Activated CD4-positive, alpha-beta memory T cell treated with anti-CD3 and anti-CD28 coated beads for 36 hours (primary cell): ENCODE data around the gene SLC17A2. TPM values are rescaled to one million over a fixed set of nuclear protein-coding genes. Genes with fewer than 3 reads are reported as not detected.

Experiments
- CTCF ChIA-PET: fragments of 350-600 bp; sonication (Branson Sonifier 250); formaldehyde crosslinking; loops from one replicate; lab custom pipeline; 2021; ENCODE audit warnings: antibody characterized with exemption, inconsistent platforms; lab: Charles Lee
- POLR2A ChIA-PET: fragments of 350-600 bp; sonication (Branson Sonifier 250); formaldehyde crosslinking; loops from one replicate; lab custom pipeline; 2021; ENCODE audit warnings: antibody characterized with exemption; lab: Charles Lee
- DNase-seq: peaks from one replicate; pipeline ENCODE4 v3.0.0-alpha.2; 2020
- H3K27ac Mint-ChIP-seq: one replicate; pipeline ENCODE4 v1.8.0; 2021; ENCODE audit warnings: mixed read lengths
- H3K27me3 Mint-ChIP-seq: one replicate; pipeline ENCODE4 v1.8.0; 2021; ENCODE audit warnings: mixed read lengths
- H3K36me3 Mint-ChIP-seq: one replicate; pipeline ENCODE4 v1.8.0; 2021; ENCODE audit warnings: mixed read lengths
- H3K4me1 Mint-ChIP-seq: one replicate; pipeline ENCODE4 v1.8.0; 2021; ENCODE audit warnings: low read depth, mixed read lengths
- H3K4me3 Mint-ChIP-seq: one replicate; pipeline ENCODE4 v1.8.0; 2021; ENCODE audit warnings: mild to moderate bottlenecking, mixed read lengths
- H3K9me3 Mint-ChIP-seq: one replicate; pipeline ENCODE4 v1.8.0; 2021; ENCODE audit warnings: mixed read lengths
- intact Hi-C: fragments of 100-400 bp; cut with micrococcal nuclease; formaldehyde crosslinking; loops from one replicate; pipeline ENCODE4 v1.15.1; 2023
- total RNA-seq, 2 experiments: library from RNA; stranded (reverse); gene quantifications; one replicate each; pipeline ENCODE4 v1.2.3, GENCODE V29; 2021

The SLC17A2 gene
- total RNA-seq, 2 experiments from 2014 or later, result not detected

DNA sequence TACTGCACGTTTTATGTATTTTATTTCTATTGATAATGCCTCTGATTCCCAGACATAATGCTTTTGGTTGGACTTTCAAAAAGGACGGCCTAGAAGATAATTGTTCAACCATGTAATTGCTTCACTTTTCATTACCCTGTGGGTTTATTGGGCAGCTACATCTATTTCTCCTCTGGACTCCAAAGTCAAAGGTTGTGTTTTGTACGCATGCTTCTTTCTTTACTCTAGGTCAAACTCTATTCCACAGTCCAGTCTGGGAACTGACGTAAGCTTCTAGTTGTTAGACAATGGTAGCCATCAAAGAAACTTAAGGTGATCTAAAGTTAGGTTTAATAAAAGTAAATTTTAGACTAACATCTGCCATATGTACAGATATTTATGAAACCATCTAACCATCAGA is 49.9 kb downstream of the SLC17A2 start:
- no peak for DNase-seq
- Mint-ChIP-seq H3K9me3 (no peaks in the 10 kb centered on the region), H3K4me1 (peaks cover 7% of the 10 kb centered on the region), H3K36me3 (no peaks in the 10 kb centered on the region), H3K27me3 (peaks cover 6% of the 10 kb centered on the region), H3K27ac (no peak overlapping the region), H3K4me3 (no peak overlapping the region)
- intact Hi-C loops, result no loop called here
- ChIA-PET CTCF (no interaction called here), POLR2A (no interaction called here)

DNA sequence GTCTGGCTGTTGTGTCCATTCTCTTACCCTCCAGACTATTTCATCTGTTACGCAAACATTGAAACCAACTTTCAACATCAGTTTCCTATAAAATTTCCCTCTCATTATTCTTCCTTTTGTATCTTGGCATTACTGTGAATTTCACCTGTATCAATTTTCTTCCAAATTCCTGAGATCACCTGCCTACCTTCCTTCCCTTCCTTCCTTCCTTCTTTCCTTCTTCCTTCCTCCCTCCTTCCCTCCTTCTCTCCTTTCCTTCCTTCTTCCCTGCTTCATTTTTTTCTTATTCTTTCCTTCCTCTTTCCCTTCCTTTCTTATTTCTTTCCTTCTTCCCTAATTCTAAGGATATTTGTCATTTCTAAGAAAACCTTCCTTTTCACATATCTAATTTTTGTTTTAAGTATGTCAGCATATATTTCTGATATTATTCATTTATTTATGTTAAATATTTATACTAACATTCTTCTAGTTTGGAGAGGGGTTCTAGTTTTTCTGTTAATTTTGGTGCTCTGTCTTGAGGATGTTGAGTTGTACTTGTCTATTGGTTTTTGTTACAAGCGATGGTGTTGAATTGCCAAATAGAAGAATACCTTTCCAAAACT is 51.7 kb downstream of the SLC17A2 start:
- peaks cover 6% of the 10 kb centered on the region for H3K27me3 Mint-ChIP-seq
- peaks cover 16% of the 10 kb centered on the region for H3K4me1 Mint-ChIP-seq

GRCh38 chr6:25875926-25876602 is 54.4 kb downstream of the SLC17A2 start:
- no peaks in the 10 kb centered on the region for H3K36me3 Mint-ChIP-seq
- intact Hi-C loops, result loop anchor here (5.0 kb wide), 1 partner anchor 34 kb away; no protein-coding TSS in a partner anchor
- no peaks in the 10 kb centered on the region for H3K9me3 Mint-ChIP-seq
- CTCF ChIA-PET, result no interaction called here
- peaks cover 6% of the 10 kb centered on the region for H3K27me3 Mint-ChIP-seq
- H3K4me1 Mint-ChIP-seq, result peaks cover 28% of the 10 kb centered on the region
- no peak for DNase-seq
- POLR2A ChIA-PET, result no interaction called here
- no peak overlapping the region for H3K27ac Mint-ChIP-seq
- H3K4me3 Mint-ChIP-seq, result no peak overlapping the region

More for the DNA sequence above, 51.7 kb downstream of the SLC17A2 start:
- intact Hi-C loops, result loop anchor here (5.0 kb wide), 1 partner anchor 37 kb away; no protein-coding TSS in a partner anchor
- ChIA-PET POLR2A (no interaction called here), CTCF (no interaction called here)
- Mint-ChIP-seq H3K36me3 (no peaks in the 10 kb centered on the region), H3K4me3 (no peak overlapping the region), H3K27ac (no peak overlapping the region), H3K9me3 (no peaks in the 10 kb centered on the region)
- DNase-seq, result no peak

- H3K9me3 Mint-ChIP-seq, result no peaks in the 10 kb centered on the region
- CTCF ChIA-PET, result no interaction called here
- POLR2A ChIA-PET, result no interaction called here
- H3K27me3 Mint-ChIP-seq, result peaks cover 6% of the 10 kb centered on the region
- DNase-seq, result no peak
- peaks cover 28% of the 10 kb centered on the region for H3K4me1 Mint-ChIP-seq
- intact Hi-C loops, result loop anchor here (5.0 kb wide), 1 partner anchor 33 kb away; no protein-coding TSS in a partner anchor
- no peak overlapping the region for H3K27ac Mint-ChIP-seq
- no peaks in the 10 kb centered on the region for H3K36me3 Mint-ChIP-seq
- H3K4me3 Mint-ChIP-seq, result no peak overlapping the region
Observed at GRCh38 chr6:25875563-25875905, 55.0 kb downstream of the SLC17A2 start.

GRCh38 chr6:25874822-25875562 is 55.5 kb downstream of the SLC17A2 start:
- no peaks in the 10 kb centered on the region for H3K9me3 Mint-ChIP-seq
- DNase-seq, result no peak
- no peak overlapping the region for H3K4me3 Mint-ChIP-seq
- CTCF ChIA-PET, result interaction anchor here (1.5 kb wide), 1 partner anchor 117 kb away, joined by 3 read pairs; no protein-coding TSS in a partner anchor
- H3K36me3 Mint-ChIP-seq, result no peaks in the 10 kb centered on the region
- H3K4me1 Mint-ChIP-seq, result peaks cover 28% of the 10 kb centered on the region
- intact Hi-C loops, result loop anchor here (5.0 kb wide), 1 partner anchor 33 kb away; no protein-coding TSS in a partner anchor
- POLR2A ChIA-PET, result no interaction called here
- H3K27me3 Mint-ChIP-seq, result peaks cover 6% of the 10 kb centered on the region
- H3K27ac Mint-ChIP-seq, result no peak overlapping the region

DNA sequence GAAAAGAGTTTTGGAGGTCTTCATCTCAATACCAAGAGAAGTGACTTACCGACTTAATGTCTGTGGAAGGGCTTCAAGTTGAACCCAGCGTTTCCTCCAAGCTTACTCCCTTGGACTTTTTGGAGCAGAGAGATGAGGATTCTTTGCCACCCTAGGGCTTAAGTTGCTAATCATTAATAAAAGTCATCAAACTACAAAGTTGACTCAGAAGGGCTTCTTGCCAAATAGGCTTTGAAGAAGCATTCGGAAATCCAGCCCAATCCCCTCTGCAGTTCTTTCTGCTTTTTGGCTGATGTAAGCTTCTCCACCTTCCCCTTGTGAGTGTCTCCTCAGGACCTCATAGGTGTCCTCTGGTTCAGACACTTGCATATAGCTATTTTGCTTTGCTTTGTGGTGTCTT is 56.4 kb downstream of the SLC17A2 start, which contains the start of gene SLC17A3:
Gene SLC17A3, minus strand, starts transcription at position 126 of the 400 bp plus-strand sequence. CDS start 5,856 bp downstream, outside the sequence.
- DNase-seq, result no peak
- Mint-ChIP-seq H3K27me3 (peaks cover 6% of the 10 kb centered on the region), H3K4me1 (peaks cover 28% of the 10 kb centered on the region), H3K4me3 (no peak within 1 kb of the TSS), H3K36me3 (no peaks in the 10 kb centered on the region), H3K9me3 (no peaks in the 10 kb centered on the region), H3K27ac (no peak within 1 kb of the TSS)
- intact Hi-C loops, result no loop called here
- CTCF ChIA-PET, result interaction anchor here (1.5 kb wide), 1 partner anchor 118 kb away, joined by 3 read pairs; no protein-coding TSS in a partner anchor
- POLR2A ChIA-PET, result no interaction called here

- ChIA-PET POLR2A (no interaction called here), CTCF (interaction anchor here (0.6 to 1.3 kb wide), 2 partner anchors 9 to 25 kb away, joined by 3 to 6 read pairs; no protein-coding TSS in a partner anchor)
- Mint-ChIP-seq H3K4me3 (no peak overlapping the region), H3K27me3 (no peaks in the 10 kb centered on the region), H3K4me1 (peaks cover 31% of the 10 kb centered on the region), H3K27ac (no peak overlapping the region), H3K36me3 (no peaks in the 10 kb centered on the region), H3K9me3 (no peaks in the 10 kb centered on the region)
- DNase-seq, result no peak
- intact Hi-C loops, result no loop called here
Observed at GRCh38 chr6:25872814-25873213, 57.7 kb downstream of the SLC17A2 start.

GRCh38 chr6:25869840-25870239 is 60.7 kb downstream of the SLC17A2 start:
- CTCF ChIA-PET, result interaction anchor here (2.2 kb wide), 1 partner anchor 12 kb away, joined by 6 read pairs; no protein-coding TSS in a partner anchor

DNA sequence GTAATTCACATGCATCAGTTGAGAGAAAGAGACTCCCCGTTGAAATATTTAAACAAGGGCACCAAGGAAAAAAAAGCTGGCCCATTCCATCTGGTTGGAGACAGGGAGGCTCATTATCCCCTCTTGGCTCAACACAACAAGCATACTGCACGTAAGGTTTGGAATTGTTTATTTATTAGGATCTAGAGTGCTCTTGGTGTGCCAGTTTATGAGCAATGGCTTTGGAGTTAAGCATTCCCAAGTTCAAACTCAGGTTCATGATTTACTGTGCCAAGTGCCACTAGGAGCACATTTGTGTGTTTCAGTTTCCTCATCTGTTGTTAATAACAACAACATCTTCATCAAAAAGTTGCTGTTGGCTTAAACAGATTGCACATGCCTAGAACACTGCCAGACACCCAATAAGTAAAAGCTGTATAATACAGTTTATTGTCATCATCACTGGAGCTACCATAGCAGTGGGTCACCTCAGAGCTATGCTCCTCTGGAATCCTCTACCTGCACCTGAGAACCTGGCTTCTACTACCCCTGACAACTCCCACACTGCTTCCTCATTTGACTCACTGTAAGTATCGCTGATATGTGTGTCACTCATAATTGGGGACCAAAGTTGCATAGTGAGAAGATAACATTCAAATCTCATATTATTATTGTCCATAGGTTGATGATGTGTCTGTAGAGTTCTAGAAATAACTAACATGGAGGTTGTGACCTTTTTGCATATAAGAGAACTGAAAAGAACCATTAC is 61.9 kb downstream of the SLC17A2 start:
- Mint-ChIP-seq H3K27ac (no peak overlapping the region), H3K4me3 (no peak overlapping the region), H3K36me3 (no peaks in the 10 kb centered on the region), H3K27me3 (no peaks in the 10 kb centered on the region), H3K4me1 (peaks cover 38% of the 10 kb centered on the region), H3K9me3 (no peaks in the 10 kb centered on the region)
- intact Hi-C loops, result loop anchor here (5.0 kb wide), 2 partner anchors 41 to 91 kb away; no protein-coding TSS in a partner anchor
- ChIA-PET POLR2A (no interaction called here), CTCF (interaction anchor here (2.2 kb wide), 1 partner anchor 13 kb away, joined by 6 read pairs; no protein-coding TSS in a partner anchor)
- DNase-seq, result no peak

More at GRCh38 chr6:25869840-25870239, 60.7 kb downstream of the SLC17A2 start:
- POLR2A ChIA-PET, result no interaction called here
- peaks cover 39% of the 10 kb centered on the region for H3K4me1 Mint-ChIP-seq
- no peak for DNase-seq
- no peaks in the 10 kb centered on the region for H3K9me3 Mint-ChIP-seq
- no peaks in the 10 kb centered on the region for H3K36me3 Mint-ChIP-seq
- intact Hi-C loops, result loop anchor here (5.0 kb wide), 2 partner anchors 43 to 93 kb away; no protein-coding TSS in a partner anchor
- H3K27me3 Mint-ChIP-seq, result no peaks in the 10 kb centered on the region
- no peak overlapping the region for H3K4me3 Mint-ChIP-seq
- no peak overlapping the region for H3K27ac Mint-ChIP-seq

- Mint-ChIP-seq H3K27me3 (no peaks in the 10 kb centered on the region), H3K9me3 (no peaks in the 10 kb centered on the region), H3K27ac (peak overlapping the region; percentile 32), H3K4me3 (no peak overlapping the region), H3K4me1 (peaks cover 26% of the 10 kb centered on the region), H3K36me3 (no peaks in the 10 kb centered on the region)
- POLR2A ChIA-PET, result no interaction called here
- DNase-seq, result peak; percentile 19
- intact Hi-C loops, result loop anchor here (5.0 kb wide), 2 partner anchors 39 to 89 kb away; no protein-coding TSS in a partner anchor
- CTCF ChIA-PET, result interaction anchor here (0.6 to 1.1 kb wide), 3 partner anchors 16 to 148 kb away, joined by 3 read pairs; no protein-coding TSS in a partner anchor
Observed at GRCh38 chr6:25866011-25866410, 64.5 kb downstream of the SLC17A2 start.

DNA sequence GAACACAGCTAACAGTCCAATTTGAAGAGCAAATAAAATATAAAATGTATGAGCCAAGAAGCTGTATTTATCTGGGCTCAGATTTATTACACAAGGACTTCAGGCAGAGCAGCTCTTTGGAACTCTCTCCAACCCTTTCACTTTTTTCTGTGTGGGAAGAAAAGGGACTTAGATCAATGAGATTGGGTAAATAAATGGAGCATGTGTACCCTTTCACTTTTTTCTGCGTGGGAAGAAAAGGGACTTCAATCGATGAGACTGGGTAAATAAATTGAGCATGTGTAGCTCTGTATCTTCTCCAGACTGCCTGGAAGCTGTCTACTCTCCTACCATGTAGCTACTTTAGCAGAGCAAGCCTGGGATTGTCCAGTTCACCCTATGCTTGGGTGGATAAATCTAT is 67.1 kb downstream of the SLC17A2 start:
- Mint-ChIP-seq H3K4me3 (no peak overlapping the region), H3K36me3 (no peaks in the 10 kb centered on the region), H3K27me3 (no peaks in the 10 kb centered on the region), H3K4me1 (peaks cover 24% of the 10 kb centered on the region), H3K9me3 (no peaks in the 10 kb centered on the region), H3K27ac (no peak overlapping the region)
- intact Hi-C loops, result no loop called here
- no peak for DNase-seq
- CTCF ChIA-PET, result no interaction called here
- POLR2A ChIA-PET, result no interaction called here
